GM19035 (cell line): ENCODE measurements around the gene AMOTL1.

Source experiments
- ATAC-seq: cut with Tn5 transposase; IDR thresholded peaks from one replicate; pipeline ENCODE4 v1.9.1; 2021; ENCODE audit not compliant: unreplicated experiment

Gene AMOTL1

DNA sequence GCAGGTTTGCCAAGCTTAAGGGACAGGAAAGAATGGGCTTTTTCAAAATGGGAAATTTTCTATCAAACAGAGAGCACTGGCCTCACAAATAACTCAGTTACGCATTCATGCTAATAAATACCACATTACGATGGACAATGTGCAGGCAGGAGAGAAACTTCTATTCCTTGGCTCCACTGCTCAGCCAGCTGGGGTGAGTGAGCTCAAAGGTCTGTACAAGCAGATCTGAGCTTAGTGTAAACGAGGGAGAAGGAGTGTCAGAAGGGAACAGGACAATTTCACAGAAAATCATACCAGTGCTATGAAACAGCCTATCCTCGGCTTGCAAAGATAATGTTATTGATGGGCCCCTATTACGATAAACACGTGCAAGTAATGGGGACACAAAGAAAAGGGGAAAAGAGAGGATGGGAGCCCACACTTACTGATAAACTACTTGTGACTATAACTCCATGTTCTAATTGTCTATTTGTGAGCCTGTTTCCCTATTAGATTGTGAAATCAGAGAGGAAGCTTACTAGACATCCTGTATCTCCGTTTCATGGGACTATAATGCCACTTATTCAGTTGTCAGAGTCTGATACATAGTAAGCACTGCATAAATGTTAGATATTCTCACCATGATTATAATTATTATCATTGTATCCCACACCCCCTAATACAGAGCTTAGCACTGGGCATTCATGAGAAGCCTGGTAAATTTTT is 46.3 kb downstream of the AMOTL1 start:
- no peak for ATAC-seq

DNA sequence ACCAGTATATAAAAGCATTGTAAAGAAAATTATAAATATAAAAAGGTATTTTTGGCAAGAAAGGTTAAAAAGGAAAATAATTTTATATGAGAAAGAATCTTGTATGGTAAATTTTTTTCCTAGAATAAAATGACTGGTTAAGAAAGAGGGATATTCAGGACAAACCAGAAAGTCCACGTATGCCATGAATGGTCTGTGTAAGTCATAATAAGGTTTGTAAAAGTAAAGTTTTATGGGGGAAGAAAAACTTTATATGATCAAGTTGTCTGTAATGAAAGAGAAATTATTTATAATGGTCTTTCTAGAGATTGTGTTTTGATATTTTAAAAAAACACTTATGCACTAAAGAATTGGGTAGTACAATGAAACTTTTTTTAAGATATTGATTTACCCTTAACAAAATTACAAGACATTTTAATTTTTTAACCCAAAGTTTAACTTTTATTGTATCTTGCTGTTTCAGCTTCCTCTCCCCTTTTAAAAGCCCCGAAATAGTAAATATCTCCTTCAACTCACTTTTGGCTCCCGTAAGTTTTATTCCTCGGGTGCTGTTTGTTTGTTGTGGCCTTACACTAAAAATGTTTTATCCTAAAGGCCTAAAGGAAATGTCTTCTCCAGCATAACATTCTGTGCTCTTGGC is 47.7 kb downstream of the AMOTL1 start:
- ATAC-seq: no peak

GRCh38 chr11:94820480-94820879 is 52.3 kb downstream of the AMOTL1 start:
- no peak for ATAC-seq

DNA sequence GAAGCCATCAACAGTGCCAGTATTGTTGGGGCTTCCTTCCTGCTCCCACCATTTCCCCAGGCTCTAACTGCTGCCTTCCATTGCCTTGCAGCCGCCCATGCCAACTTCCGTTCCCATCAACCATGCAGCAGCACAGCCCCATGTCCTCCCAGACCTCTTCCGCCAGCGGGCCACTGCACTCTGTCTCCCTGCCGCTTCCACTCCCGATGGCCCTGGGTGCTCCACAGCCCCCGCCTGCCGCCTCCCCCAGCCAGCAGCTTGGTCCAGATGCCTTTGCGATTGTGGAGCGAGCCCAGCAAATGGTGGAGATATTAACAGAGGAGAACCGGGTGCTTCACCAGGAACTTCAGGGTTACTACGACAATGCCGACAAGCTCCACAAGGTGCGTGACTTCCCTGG is 53.3 kb downstream of the AMOTL1 start:
- ATAC-seq: no peak

DNA sequence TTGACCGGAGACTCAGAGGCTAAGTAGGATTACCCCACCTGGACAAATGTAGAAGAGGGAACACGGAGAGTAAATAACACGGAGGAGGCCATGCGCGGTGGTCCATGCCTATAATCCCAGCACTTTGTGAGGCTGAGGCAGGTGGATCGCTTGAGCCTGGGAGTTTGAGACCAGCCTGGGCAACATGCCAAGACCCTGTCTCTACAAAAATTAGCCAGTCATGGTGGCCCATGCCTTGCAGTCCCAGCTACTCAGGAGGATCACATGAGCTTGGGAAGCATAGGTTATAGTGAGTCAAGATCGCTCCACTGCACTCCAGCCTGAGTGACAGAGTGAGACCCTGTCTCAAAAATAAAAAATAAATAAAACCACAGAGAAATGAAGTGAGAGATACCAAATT is 53.9 kb downstream of the AMOTL1 start:
- no peak for ATAC-seq

- ATAC-seq: no peak
Measured at GRCh38 chr11:94823102-94823732, 55.1 kb downstream of the AMOTL1 start.

DNA sequence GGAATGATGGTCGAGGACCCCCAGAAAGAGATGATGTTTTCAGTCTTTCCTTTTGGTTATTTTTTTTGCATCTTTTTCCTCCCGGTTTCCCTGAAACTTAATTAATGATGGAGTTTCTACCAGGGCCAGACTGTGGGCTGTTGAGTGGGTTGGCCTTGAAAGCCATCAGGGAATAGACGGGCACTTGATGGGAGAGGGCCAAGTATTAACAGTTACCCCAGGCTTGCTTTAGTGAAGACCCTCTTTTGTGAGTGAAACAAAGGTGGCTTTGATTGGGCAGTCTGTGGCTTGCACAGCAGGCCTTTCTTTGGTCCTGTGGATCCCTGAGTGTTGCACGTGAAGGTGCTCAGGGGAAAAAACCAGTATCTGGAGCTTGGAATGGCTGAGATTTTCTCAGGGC is 56.9 kb downstream of the AMOTL1 start:
- ATAC-seq: no peak

DNA sequence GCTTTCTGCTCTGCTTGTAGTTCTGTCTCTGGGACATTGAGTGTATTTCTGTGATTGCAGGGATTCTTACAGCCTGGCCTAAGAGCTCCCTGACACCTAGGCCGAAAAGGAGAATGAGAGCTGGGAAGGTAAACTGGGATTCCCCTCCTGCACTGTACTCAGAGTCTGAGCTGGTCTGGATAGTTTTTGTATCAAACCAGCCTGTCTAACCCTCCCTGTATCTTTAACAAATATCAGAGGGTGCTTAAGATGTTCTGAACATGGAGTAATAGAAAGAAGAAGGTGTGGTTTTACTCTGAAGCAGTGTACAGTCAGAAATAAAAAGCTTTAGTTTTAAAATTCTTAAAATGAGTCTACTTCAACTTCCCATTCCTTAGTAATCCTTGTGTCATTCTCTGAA is 57.3 kb downstream of the AMOTL1 start:
- no peak for ATAC-seq

GRCh38 chr11:94826415-94826814 is 58.3 kb downstream of the AMOTL1 start:
- ATAC-seq: no peak

- no peak for ATAC-seq
Measured at GRCh38 chr11:94828088-94828487, 59.9 kb downstream of the AMOTL1 start.

DNA sequence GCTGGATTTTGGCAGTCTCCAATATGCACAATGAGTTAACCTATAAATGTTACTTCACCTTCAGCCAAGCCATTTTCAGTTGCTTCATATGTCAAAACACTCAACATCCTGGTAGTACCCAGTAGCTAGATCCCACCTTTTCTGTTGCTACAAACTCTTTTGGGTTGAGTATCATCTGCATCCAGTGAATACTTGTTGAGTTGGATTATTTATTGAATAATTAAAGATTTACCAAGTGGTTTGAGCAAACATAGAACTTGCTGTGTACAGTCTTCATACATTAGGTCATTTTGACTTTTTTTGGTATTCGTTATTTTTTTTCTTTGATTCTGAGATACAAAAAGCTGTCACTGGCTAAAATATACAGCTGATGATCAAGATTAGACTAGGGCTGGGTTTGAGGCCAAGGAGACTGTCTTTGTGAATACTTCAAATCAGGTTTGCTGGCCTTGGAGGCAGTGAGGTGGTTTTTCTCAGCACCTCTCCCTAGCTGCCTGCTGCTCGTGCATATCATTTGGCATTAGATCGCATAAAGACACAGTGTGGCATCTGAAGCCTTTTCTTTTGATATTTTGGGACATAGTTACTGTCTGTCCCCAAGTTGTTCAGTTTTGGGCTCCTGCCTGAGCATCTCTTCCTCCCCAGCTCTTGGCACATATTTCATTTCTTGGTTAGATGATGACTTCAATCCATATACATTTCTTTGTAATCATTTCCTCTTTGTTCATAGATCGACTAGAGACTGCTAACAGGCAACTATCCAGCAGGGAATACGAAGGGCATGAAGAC is 62.8 kb downstream of the AMOTL1 start:
- no peak for ATAC-seq

DNA sequence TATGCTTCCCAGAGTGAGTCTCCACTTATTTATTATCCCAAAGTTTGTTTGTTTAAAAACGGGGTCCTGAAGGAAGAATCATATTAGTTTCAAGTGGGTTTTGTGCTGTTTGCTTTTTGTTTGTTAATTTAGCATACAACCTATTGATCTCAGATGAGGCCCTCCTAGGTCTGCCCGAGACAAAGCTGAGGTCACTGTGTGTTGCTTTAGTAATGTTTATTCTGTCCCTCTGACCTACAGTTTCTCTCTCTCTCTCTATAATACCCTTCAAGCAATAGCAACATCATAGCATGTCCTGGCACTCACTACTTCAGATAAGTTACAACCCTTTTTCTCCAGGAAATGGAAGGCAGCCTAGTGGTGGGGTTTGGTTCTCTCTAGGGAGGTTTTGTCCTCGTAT is 63.4 kb downstream of the AMOTL1 start:
- ATAC-seq: no peak

DNA sequence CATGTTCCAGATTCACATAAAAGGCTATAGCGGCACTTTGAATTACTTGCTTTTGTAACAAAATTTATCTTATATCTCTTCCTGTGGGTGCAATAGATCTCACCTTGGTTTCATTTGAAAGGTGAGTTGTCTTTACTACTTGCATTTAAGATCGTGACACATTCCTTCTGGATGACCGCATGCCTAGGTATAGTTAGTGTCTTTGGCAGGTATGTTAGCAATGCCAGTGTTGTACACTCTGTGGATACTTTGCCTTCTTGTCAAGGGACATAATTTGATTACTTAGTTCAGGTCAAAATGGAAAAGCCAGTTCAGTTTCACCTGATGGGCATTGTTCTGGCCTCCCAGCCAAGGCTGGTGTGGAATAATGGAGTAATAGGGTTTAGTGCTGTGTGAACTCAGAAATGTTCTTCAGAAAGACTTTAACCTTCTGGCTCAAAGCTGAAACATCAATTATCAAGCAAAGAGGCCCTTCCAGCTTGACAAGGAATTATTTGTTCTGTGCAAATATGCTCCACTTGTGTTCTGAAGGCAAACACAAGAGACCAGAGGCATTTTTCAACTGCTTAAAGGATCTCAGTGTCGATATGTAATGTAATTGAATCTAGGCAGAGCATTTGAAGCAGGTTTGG is 64.6 kb downstream of the AMOTL1 start:
- ATAC-seq: no peak

- ATAC-seq: no peak
Measured at GRCh38 chr11:94834911-94835593, 66.9 kb downstream of the AMOTL1 start.

GRCh38 chr11:94835594-94835927 is 67.4 kb downstream of the AMOTL1 start:
- no peak for ATAC-seq

DNA sequence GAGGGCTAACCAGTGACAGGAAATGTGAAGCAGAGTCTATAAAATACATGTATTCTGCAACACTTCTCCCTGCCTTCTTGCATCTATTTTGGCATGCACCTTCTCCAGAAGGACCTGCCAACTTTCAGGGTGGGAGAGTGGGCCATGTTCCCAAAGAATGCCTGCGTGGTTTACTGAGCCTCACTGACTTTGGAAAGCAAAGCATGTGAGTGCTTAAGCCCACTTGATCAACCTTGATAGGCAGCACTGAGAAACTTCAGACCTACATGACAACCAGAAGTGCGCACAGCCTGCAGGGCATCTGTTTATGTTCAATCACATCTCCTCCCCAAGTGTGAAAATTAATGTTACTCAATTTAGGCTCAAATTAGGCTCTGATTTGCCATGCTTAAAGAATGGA is 69.2 kb downstream of the AMOTL1 start:
- ATAC-seq: no peak

DNA sequence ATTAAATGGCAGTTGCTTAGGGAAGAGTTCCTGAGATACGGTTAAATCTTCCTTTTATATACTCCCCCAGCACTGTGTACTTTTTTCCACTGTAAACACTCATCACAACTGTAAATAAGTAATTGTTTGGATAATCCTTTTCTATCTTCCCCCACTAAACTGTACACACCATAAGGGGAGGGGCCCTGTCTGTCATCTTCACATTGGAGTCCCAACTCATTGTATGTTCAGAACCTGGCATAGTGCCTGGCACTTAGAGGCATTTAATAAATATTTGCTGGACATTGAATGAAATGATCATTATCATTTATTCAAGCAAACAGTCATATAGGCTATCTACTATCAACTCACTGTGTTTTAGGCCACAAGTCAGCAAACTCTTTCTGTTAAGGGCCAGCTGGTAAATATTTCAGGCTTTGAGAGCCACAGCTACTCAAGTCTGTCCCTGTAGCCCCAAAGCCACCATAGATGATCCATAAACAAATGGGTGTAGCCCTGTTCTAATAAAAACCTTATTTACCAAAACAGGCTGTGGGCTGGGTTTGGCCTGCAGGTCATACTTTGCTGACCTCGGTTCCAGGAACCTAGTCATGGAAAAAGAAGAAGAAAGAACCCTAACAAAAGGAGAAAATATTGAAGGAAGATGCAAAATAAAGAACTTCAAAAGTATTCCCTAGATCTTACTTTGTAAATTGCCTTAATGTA is 70.0 kb downstream of the AMOTL1 start:
- ATAC-seq: no peak

DNA sequence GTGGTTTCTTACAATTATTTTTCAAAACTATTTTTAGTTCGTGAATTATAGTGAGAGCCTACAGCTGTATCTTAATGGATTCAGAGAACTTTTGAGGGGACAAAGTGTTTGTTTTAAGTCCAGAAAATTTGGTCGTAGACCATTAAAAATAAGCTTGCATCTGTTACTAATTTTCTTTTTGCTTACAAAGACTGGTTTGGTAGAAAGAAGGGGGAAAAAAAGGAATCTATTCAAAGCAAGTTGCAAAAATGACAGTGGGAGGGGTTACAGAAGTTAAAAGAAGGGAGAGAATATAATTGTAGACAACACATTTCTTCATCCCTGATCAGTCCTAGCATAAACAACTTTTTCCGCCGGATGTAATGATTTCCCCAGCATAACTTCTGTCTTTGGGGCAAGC is 72.1 kb downstream of the AMOTL1 start:
- ATAC-seq: no peak

DNA sequence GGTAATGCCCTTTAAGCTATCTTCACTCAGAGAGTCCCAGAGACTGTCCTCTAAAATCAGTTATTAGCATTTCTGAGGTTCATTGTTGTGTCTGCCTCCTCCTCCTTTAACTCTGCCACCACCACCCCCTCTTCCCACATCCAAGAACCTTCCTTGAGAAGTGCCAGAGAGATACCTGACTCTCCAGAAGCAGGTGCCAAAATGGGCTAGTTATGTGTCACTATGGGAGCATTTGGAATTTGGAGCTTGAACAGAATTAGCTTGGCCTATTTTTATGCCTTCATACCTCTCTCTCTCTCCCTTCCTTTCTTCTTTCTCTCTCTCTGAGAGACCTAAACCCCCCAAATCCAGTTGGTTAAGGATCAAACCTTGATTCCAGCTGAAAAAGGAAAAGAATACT is 75.9 kb downstream of the AMOTL1 start:
- ATAC-seq: no peak

GRCh38 chr11:94845622-94846021 is 77.5 kb downstream of the AMOTL1 start:
- ATAC-seq: no peak
